Mucosa of rectum (tissue), 2 donors: Measurements from ENCODE around the gene PRKN.
"Not testable (repeated sequence)": the region's sequence is repeated elsewhere in the genome, so short reads cannot be mapped to it uniquely, and the experiment has no call there.

Experiments
- H3K27ac ChIP-seq, 2 donors: one replicate each; pipeline ENCODE4 v1.7.0; 2013; ENCODE audit warnings: inconsistent platforms in 2 of 2, low read depth in 2 of 2, low read length in 2 of 2
- H3K27me3 ChIP-seq, 2 donors: one replicate each; pipeline ENCODE4 v1.7.0; 2013; ENCODE audit warnings: low read length in 2 of 2; ENCODE audit not compliant: control insufficient read depth in 2 of 2, insufficient read depth in 2 of 2
- H3K36me3 ChIP-seq, 2 donors: one replicate each; pipeline ENCODE4 v1.7.0; 2013; ENCODE audit warnings: low read length in 2 of 2; ENCODE audit not compliant: control insufficient read depth in 2 of 2, insufficient read depth in 2 of 2
- H3K4me1 ChIP-seq, 2 donors: one replicate each; pipeline ENCODE4 v1.7.0; 2013; ENCODE audit warnings: low read length in 2 of 2, mild to moderate bottlenecking in 1 of 2; ENCODE audit not compliant: control insufficient read depth in 2 of 2, insufficient read depth in 2 of 2
- H3K4me3 ChIP-seq, 2 donors: one replicate each; pipeline ENCODE4 v1.7.0; 2013; ENCODE audit warnings: low read length in 2 of 2
- H3K9ac ChIP-seq, 2 donors: one replicate each; pipeline ENCODE4 v1.7.0; 2013; ENCODE audit warnings: low read length in 2 of 2, low read depth in 1 of 2, mild to moderate bottlenecking in 1 of 2
- H3K9me3 ChIP-seq, 2 donors: one replicate each; pipeline ENCODE4 v1.7.0; 2013; ENCODE audit warnings: low read length in 2 of 2; ENCODE audit not compliant: control insufficient read depth in 2 of 2
- donor health status: healthy.
- donor health status: Normal muscosa, but diverticular disease.

Gene PRKN

GRCh38 chr6:162533009-162533400, 194.6 kb downstream of the PRKN start:
- Histone ChIP-seq H3K27ac (peak overlapping the region; percentile 46 to 65), H3K27me3 (no peaks in the 10 kb centered on the region), H3K4me1 (peaks cover 3 to 13% of the 10 kb centered on the region in 2 donors), H3K9ac (no peak overlapping the region), H3K4me3 (no peak overlapping the region), H3K9me3 (no peaks in the 10 kb centered on the region), H3K36me3 (no peaks in the 10 kb centered on the region)

GRCh38 chr6:162532283-162533008, 195.1 kb downstream of the PRKN start:
- Histone ChIP-seq H3K9ac (no peak overlapping the region), H3K27me3 (no peaks in the 10 kb centered on the region), H3K4me1 (peaks cover 3 to 16% of the 10 kb centered on the region in 2 donors), H3K36me3 (no peaks in the 10 kb centered on the region), H3K9me3 (no peaks in the 10 kb centered on the region), H3K4me3 (no peak overlapping the region), H3K27ac (peak overlapping the region; percentile 46 to 65)

- not testable (repeated sequence) for H3K4me3 ChIP-seq, H3K27ac ChIP-seq, H3K36me3 ChIP-seq, H3K9ac ChIP-seq, H3K27me3 ChIP-seq, H3K9me3 ChIP-seq
- peaks cover 3 to 16% of the 10 kb centered on the region in 2 donors for H3K4me1 ChIP-seq
Measured at GRCh38 chr6:162531391-162531790, 196.2 kb downstream of the PRKN start.

- peaks cover 3 to 13% of the 10 kb centered on the region in 2 donors for H3K4me1 ChIP-seq
- H3K27me3 ChIP-seq = no peaks in the 10 kb centered on the region
- H3K4me3 ChIP-seq = no peak overlapping the region
- H3K27ac ChIP-seq = no peak overlapping the region
- no peaks in the 10 kb centered on the region for H3K9me3 ChIP-seq
- H3K9ac ChIP-seq = no peak overlapping the region
- no peaks in the 10 kb centered on the region for H3K36me3 ChIP-seq
Measured at GRCh38 chr6:162528538-162528937, 199.0 kb downstream of the PRKN start.

- H3K4me1 ChIP-seq = peaks cover 0 to 6% of the 10 kb centered on the region in 2 donors
- H3K4me3 ChIP-seq = no peak overlapping the region
- no peak overlapping the region for H3K9ac ChIP-seq
- no peak overlapping the region for H3K27ac ChIP-seq
- H3K9me3 ChIP-seq = no peaks in the 10 kb centered on the region
- H3K36me3 ChIP-seq = no peaks in the 10 kb centered on the region
- no peaks in the 10 kb centered on the region for H3K27me3 ChIP-seq
Measured at GRCh38 chr6:162526960-162527359, 200.6 kb downstream of the PRKN start.

- Histone ChIP-seq H3K4me1 (peaks cover 0 to 6% of the 10 kb centered on the region in 2 donors), H3K36me3 (no peaks in the 10 kb centered on the region), H3K4me3 (no peak overlapping the region), H3K27me3 (no peaks in the 10 kb centered on the region), H3K9ac (no peak overlapping the region), H3K9me3 (no peaks in the 10 kb centered on the region), H3K27ac (no peak overlapping the region)
Measured at GRCh38 chr6:162525181-162525580, 202.4 kb downstream of the PRKN start.

GRCh38 chr6:162512744-162513143, 214.8 kb downstream of the PRKN start:
- H3K9ac ChIP-seq = no peak overlapping the region
- no peaks in the 10 kb centered on the region for H3K36me3 ChIP-seq
- H3K4me3 ChIP-seq = no peak overlapping the region
- no peak overlapping the region for H3K27ac ChIP-seq
- H3K27me3 ChIP-seq = no peaks in the 10 kb centered on the region
- H3K4me1 ChIP-seq = no peaks in the 10 kb centered on the region
- H3K9me3 ChIP-seq = no peaks in the 10 kb centered on the region

- Histone ChIP-seq H3K9me3 (no peaks in the 10 kb centered on the region), H3K27ac (no peak overlapping the region), H3K4me3 (no peak overlapping the region), H3K36me3 (no peaks in the 10 kb centered on the region), H3K27me3 (no peaks in the 10 kb centered on the region), H3K4me1 (no peaks in the 10 kb centered on the region), H3K9ac (no peak overlapping the region)
Measured at GRCh38 chr6:162497389-162497788, 230.2 kb downstream of the PRKN start.

- H3K9ac ChIP-seq = no peak overlapping the region
- no peak overlapping the region for H3K27ac ChIP-seq
- no peaks in the 10 kb centered on the region for H3K4me1 ChIP-seq
- no peak overlapping the region for H3K4me3 ChIP-seq
- no peaks in the 10 kb centered on the region for H3K9me3 ChIP-seq
- no peaks in the 10 kb centered on the region for H3K27me3 ChIP-seq
- no peaks in the 10 kb centered on the region for H3K36me3 ChIP-seq
Measured at GRCh38 chr6:162493917-162494316, 233.6 kb downstream of the PRKN start.

- H3K4me3 ChIP-seq = no peak overlapping the region
- no peaks in the 10 kb centered on the region for H3K27me3 ChIP-seq
- no peaks in the 10 kb centered on the region for H3K4me1 ChIP-seq
- H3K36me3 ChIP-seq = no peaks in the 10 kb centered on the region
- no peak overlapping the region for H3K27ac ChIP-seq
- H3K9ac ChIP-seq = no peak overlapping the region
- H3K9me3 ChIP-seq = no peaks in the 10 kb centered on the region
Measured at GRCh38 chr6:162491637-162492036, 235.9 kb downstream of the PRKN start.
